ENCODE results near the gene RNF8.
"Not testable (repeated sequence)": the region's sequence is repeated elsewhere in the genome, so short reads cannot be mapped to it uniquely, and the experiment has no call there.

Gene RNF8

DNA sequence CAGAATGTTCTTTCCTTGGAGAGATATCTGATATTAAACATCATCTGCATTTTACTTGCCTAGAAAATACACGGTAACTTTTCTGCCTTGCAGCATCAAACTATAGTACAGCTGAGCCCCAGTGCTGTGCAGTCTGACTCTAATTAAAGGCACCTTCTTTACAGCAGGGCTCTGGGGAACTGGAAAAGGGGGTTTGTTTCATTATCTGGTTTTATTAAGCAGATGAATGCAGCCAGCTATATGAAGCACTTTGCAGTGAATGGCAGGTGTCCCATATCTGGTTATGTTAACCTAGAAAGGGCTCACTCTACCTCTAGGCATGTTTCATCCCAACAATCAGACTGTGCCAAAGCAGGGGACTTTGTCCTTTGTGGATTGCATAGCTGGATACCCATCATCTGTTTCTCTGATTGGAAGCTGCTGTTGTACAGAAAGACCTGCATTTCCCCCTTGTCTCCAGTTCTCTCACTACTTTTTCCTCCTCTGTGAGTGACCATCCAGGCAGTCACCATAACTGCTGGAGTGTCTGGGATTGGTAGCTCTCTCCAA, 39.7 kb downstream of the RNF8 start:
- DNase-seq (ENCODE audit: low read depth in 2 of 3, low spot score in 1 of 3), result no peak

DNA sequence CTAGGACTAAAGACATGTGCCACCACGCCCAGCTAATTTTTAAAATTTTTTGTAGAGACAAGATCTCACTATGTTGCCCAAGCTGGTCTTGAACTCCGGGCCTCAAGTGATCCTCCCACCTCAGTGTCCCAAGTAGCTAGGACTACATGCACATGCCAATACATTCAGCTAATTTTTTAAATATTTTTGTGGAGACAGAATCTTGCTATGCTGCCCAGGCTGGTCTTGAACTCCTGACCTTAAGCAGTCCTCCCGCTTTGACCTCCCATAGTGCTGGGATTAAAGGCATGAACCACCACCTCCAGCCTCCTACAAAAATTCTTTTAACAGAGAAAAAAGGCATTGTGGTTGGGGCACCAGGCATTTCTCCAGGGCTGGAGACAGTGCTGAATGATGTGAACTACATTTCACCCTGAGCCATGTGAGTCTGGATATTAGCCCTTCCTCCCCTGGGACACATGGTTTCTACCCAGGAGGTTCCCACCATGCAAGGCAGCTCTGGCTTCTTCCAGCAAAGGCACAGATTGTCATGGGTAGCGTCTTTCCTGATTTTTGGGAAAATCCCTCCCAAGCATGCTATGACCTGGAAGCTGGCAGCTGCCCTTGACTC, 42.9 kb downstream of the RNF8 start:
- no peak for DNase-seq (ENCODE audit: low read depth in 2 of 3, low spot score in 1 of 3)

DNA sequence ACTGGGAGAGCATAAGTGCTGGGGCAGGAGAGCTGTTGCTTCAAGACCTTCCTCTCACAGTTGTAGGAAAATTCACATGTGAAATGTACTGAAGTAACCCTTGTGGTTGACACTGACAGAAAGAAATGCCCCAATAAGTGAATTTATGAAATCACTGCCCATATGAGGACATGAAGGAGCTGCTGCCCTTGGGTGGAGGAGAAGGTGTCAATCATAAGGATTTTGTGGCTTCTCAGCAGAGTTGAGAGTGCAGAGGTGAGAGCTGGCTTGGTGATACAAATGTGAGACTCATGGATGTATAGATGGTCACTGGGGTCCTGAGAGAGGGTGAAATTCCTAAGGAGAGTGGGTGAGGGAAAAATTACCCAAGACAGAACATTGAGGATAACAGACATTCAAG, 45.3 kb downstream of the RNF8 start:
- no peak for DNase-seq (ENCODE audit: low read depth in 2 of 3, low spot score in 1 of 3)

DNA sequence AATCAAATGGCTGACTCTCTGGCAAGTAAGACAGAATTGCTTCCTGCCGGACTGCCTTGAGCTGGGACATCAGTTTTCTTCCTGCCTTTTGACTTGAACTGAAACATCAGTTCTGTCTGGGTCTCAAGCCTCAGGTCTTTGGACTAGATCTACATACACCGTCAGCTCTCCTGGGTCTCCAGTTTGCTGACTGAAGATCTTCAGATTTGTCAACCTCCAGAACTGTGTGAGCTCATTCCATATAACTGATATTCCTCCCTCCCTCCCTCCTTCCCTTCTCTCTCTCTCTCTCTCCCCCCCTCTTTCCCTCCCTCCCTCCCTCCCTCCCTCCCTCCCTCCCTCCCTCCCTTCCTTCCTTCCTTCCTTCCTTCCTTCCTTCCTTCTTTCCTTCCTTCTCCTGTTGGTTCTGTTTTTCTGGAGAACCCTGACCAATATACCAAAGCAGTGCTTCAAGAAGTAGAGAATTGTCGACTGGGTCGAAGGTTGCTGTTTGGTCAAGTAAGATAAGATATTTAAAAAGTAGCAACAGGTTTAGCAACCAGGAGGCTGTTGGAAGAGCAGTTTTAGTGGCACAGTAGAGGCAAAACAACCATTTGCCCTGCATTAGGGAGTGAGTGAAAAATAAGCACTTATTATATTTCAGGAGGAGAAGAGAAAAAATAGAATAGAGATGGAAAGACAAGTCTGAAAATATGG, 46.2 kb downstream of the RNF8 start:
- no peak for DNase-seq (ENCODE audit: low read depth in 2 of 3, low spot score in 1 of 3)

DNA sequence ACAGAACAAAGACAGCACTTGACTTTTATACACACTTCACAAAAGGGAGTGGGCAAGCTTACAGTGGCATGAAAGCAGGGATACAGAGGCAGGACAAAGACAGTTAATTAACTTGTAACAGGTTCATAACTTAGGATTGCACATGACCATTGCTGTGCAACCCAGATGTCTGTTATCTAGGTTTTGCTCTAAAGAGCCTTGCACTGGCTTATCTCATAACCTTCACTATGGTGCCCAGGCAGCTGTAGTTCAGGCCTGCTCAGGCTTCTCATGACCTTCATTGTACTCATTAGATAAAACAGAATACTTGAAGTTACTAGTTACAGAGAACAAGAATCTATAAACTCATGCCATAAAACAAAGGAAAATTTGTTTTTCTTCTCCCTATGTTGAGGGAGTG, 47.9 kb downstream of the RNF8 start:
- not testable (repeated sequence) for DNase-seq (ENCODE audit: low read depth in 2 of 3, low spot score in 1 of 3)

DNA sequence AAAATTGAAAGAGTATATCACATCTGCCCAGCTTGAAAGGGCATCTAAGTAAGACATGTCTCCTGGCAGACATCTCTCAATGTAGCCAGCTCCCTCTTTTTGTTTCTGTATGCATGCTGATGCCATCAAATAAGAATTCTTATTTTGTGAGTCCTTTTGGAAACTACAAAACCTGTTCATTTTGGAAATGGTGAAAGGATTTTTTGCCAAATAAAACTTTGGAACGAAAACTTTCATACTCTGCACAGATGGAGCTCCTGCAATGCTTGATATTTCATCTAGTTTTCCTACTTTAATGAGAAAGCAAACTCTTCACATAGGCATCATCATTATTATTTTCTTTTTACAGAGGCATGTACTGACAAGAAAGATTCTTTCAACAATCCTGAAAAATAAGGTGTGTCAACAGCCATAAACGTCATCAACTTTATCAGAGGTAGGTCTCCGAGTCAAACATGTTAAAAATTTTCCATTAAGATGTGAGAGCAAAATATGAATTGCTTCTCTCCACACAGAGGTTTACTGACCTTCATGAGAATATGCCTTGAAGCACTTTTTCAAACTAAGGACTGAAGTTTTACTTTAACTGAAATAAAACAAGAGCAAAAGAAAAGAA, 53.1 kb downstream of the RNF8 start:
- no peak for DNase-seq (ENCODE audit: low read depth in 2 of 3, low spot score in 1 of 3)

DNA sequence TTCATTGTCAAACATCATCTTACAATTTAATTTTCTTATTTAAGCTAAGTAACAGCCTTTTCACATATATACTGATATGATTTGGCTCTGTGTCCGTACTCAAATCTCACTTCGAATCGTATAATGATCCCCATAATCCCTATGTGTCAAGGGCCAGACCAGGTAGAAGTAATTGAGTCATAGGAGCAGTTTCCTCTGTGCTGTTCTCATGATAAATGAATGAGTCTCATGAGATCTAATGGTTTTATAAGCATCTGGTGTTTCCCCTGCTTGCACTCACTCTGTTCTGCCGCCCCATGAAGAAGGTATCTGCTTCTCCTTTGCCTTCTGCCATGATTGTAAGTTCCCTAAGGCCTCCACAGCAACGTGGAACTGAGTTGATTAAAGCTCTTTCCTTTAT, 54.2 kb downstream of the RNF8 start:
- no peak for DNase-seq (ENCODE audit: low read depth in 2 of 3, low spot score in 1 of 3)

DNA sequence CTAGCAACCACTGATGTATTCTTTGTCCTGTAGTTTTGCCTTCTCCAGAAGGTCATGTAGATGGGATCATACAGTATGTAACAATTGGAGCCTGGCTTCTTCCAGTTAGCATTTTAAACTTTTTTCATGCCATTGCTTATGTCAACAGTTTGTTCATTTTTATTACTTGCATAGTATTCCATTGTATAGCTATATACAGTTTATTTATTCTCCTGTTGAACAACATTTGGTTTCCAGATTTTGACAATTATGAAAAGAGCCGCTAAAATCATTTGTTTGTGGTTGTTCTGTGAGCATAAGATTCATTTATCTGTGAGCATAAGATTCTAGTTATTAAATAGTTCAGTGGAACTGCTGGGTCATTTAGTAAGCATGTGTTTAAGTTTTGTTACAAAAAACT, 55.7 kb downstream of the RNF8 start:
- DNase-seq (ENCODE audit: low read depth in 2 of 3, low spot score in 1 of 3), result no peak

DNA sequence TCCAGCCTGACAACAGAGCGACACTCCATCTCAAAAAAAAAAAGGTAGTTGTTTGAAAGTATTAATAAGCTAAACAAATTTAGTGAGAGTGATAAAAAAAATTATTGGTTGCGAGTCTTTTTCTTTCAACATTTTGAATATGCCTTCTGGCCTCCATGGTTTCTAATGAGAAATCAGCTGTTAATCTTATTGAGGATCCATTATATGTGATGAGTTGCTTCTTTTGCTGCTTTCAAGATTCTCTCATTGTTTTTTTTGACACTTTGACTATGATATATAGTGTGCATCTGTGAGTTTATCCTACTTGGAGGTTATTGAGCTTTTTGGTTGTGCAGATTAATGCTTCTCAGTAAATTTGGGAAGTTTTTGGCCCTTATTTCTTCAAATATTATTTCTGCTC, 63.6 kb downstream of the RNF8 start:
- DNase-seq (ENCODE audit: low read depth in 2 of 3, low spot score in 1 of 3), result no peak

DNA sequence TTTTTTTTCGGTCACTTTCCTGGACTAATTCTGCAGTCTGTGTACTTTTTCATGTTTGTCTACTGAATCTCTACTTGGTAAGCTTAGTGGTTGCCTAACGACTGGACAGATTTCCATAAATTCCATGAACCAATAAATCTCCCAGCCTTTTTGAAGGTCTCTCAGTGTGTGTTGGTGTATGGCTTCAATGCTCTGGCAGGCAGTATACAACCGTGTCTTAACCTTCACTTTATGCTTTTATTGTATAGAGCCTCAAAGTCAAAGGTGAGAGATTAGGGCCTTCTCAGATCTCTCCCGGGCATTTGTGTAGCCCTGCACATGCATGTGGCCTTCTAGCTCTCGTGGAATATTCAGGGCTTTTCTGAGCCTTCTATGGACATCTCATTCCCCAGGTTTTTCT, 64.9 kb downstream of the RNF8 start:
- no peak for DNase-seq (ENCODE audit: low read depth in 2 of 3, low spot score in 1 of 3)

DNA sequence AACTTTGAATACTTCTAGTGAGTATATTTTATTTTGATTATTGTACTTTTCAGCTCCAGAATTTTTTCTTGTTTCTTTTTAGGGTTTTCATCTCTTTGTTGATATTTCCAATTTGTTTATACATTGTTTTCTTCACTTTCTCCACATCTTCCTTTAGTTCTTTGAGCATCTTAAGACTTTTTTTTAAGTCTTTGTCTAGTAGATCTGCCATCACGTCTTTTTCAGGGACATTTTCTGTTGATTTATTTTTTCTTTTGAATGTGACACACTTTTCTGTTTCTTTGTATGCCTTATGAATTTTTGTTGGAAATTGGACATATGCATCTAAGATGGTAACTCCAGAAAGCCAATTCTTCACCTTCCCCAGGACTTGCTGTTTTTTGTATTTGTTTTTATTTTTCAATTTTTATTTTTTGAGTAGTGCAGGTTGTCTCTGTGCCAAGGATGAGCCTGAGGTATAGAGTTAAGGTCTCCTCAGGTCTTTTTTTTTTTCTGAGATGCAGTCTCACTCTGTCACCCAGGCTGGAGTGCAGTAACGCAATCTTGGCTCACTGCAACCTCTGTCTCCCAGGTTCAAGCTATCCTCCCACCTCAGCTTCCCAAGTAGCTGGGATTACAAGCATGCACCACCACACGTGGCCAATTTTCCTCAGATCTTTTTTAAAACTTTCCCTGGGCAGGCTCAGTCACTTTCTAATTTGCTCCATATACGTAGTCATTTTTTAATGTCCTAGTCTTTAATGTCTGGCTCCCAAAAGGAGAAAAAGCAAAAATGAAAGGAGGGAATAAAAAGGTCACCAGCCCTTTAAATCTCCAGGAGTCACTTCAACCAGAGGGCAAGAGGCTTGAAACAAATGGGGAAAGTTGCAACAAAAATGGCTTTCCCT, 72.5 kb downstream of the RNF8 start:
- no peak for DNase-seq (ENCODE audit: low read depth in 2 of 3, low spot score in 1 of 3)

DNA sequence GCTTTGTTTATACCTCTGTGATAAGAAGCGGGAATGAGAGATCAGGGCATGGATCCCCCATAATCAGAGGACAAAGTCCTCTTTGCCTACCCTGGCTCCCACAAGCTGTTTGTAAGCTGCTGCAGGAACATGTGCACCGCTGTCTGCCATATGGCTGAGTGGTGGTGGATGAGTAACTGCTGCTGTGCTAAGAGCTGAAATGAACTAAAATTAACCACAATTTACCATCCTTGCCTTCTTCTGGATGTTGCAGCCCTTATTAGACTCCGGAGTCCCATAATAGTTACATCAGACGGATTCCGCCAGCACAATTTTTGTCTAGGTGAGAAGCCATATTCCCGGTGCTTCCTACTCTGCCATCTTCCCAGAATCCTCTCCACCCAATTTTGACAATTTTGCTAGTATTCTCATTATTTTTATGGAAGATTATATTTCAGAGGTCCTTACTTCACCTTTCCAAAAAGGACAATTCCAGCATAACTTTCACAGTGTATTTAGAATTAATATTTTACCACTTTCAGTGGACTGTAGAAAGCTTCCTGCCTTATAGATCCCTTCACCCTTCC, 73.2 kb downstream of the RNF8 start:
- no peak for DNase-seq (ENCODE audit: low read depth in 2 of 3, low spot score in 1 of 3)

DNA sequence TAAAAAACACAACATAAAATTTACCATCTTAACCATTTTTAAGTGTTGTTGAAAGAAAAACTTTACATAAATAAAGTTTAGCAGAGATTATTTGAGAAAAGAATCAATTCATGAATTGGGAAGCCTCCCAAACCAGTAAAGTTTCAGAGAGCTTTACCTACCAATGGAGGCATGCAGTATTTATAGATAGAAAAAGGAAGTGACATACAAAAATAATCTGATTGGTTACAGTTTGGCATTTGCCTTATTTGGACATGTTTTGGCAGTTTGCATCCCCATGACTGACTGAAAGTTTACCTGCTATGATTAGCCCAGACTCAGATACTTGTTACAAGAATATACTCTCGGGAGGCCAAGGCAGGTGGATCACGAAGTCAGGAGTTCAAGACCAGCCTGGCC, 75.6 kb downstream of the RNF8 start:
- DNase-seq (ENCODE audit: low read depth in 2 of 3, low spot score in 1 of 3), result no peak

DNA sequence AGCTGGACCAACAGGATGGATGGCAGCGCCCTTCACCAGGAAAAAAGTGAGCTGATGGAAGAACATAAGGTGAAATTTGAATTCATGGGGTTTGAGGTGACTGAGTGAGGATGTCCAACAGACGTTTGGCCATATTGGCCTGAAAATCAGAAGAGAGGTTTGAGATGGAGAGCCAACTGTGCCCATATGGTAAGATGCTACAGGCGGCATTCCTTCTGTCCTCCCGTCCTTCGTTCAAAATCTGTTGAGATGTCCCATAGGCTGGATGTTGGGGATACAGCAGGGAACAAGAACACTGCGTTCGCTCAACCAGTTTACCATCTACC, 78.8 kb downstream of the RNF8 start:
- no peak for DNase-seq (ENCODE audit: low read depth in 2 of 3, low spot score in 1 of 3)

DNA sequence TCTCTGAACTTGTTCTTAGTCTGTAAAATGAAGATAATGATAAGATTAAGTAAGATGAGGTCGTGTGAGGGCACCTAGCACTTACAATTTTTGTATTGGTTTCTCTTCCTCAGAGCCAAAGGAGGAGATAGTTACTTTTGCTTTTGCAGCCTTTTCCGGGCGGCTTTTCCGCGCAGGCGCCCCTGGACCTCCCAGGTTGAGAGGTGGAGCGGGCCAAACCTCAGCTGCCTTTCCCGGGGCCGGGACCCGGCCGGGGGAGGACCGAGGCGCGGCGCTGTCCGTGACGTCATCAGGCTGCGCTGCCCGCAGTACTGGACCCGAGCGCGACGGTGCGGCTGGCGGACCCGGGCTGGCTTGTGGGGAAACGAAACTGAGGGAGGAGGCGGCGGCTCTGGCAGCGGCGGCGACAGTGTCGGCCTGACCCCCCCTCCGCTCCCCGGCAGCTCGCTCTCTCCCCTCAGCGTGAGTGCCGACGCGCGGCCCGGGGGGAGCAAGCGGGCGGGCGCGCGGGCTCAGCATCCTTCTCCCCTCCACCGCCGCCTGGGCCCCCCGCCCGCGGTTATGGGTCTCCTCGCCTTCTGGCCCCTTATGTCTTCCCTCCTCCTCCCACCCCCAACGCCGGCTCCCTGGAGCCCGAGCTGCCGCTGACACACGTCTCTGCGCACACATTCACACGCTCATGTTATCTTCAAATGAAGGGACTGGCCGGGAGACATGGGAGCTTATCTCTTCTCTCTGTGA, 79.3 kb downstream of the RNF8 start, which contains the start of gene CMTR1:
Gene CMTR1 (plus strand): TSS at position 306 of the 741 bp plus-strand sequence. CDS start 2,409 bp downstream, outside the sequence.
- peak; percentile 94 to 96 (median 96) for DNase-seq (ENCODE audit: low read depth in 2 of 3, low spot score in 1 of 3)

DNA sequence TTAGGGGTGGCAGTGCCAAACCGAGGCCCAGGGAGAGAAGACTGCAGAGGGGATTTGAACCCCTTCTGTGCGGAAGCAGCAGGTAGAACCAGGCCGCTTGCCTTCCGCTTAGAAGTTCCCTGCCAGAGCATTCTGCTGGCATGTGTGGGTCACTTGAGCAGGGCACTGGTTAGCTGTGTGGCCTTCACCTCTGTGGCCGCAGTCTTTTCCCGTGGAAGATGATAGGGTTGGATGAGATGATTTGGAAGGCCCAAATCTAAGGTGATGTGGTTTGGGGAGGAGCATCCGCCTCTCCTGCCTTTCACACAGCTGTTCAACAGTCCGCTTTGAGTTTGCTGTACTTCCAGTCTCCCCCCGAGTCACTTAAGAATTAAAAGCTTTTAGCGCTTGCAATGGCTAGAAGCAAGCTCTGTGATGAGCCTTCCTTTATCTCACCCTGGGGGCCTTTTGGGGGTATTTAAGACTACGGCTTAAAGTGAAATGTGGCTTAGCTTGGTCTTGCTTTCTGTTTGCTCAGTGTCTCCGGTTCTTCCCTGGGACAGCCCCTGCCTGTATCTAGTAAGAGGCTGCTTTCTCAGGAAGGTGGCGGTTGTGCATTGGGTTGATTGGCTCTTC, 80.0 kb downstream of the RNF8 start:
- DNase-seq (ENCODE audit: low read depth in 2 of 3, low spot score in 1 of 3), result peak; percentile 37 to 51 (median 40)

DNA sequence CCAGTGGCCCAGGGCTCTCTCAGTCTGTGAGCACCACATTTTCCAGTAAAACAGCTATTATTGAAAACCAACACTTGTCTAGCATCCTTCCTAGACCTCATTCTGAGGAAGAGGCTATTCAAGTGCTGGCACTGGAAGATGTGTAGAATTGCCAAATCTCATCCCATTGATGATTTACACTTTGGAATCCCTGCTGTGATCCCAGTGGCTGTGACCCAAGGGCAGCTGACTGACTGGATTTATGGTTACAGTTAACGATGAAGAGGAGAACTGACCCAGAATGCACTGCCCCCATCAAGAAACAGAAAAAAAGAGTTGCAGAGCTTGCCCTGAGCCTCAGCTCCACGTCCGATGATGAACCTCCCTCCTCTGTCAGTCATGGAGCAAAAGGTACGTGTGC, 81.6 kb downstream of the RNF8 start:
- no peak for DNase-seq (ENCODE audit: low read depth in 2 of 3, low spot score in 1 of 3)

DNA sequence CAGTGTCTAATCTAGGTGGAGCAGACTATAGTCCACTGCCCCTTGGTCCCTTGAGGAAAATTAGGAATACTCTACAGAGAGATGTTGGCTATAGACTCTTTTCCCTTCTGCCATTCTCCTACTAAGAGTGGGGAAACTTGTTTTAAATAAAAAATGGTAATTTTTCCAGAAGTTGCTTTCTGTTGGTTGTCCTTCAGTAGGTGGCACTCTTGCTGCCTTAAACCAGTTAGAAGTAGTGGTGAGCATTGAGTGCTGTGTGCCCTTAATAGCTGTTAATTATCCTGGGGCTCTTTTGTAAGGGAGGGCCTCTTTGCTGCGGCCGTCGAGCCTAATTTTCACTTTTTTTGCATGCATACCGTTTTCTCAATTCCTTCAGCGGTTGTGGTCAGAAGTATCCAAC, 82.0 kb downstream of the RNF8 start:
- no peak for DNase-seq (ENCODE audit: low read depth in 2 of 3, low spot score in 1 of 3)

DNA sequence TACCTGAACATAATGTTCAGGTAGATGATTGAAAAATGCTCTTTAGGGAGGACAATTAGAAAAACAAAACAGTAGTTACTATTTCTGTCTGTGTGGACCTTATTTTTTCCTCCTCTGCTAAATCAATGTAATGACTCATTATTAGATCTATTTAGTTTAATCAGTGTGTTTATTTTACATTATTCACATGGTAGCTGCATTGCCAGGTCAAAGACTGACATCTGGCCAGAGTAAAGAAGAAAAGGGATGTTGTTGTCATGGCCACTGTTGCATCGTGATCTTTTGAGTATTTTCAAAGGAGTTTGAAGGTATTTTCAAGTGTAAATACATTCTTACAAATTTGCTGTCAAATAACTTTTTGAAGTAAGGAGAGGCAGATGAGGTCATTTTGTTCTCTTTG, 85.1 kb downstream of the RNF8 start:
- no peak for DNase-seq (ENCODE audit: low read depth in 2 of 3, low spot score in 1 of 3)

DNA sequence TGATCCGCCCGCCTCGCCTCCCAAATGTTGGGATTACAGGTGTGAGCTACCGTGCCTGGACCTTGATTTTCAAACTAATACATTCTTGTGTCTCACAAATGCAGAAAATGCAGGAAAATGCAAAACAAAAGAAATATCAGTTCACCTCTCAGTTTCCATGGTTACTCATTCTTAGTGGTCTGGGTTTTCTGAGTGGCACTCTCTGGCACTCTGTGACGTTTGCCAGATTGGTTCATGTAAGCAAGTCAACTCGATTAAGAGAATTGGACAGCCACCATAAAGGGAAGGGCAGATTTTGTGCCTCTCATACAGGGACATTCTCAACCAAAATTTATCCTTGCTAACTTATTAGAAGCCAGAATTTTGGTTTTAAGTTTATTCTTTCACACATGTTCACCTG, 87.9 kb downstream of the RNF8 start:
- DNase-seq (ENCODE audit: low read depth in 2 of 3, low spot score in 1 of 3), result no peak

Data from stimulated activated CD4-positive, alpha-beta T cell treated with anti-CD3 and anti-CD28 coated beads, Interleukin-12 subunit alpha, Interleukin-12 subunit beta, amount 100 ng/mL, for 48 hours (primary cell).